Liver (tissue), 3 donors: Measurements from ENCODE around the gene TNK2.
"Not testable (repeated sequence)": the region's sequence is repeated elsewhere in the genome, so short reads cannot be mapped to it uniquely, and the experiment has no call there.

Experiments used
- JUND ChIP-seq, 2 donors: IDR thresholded peaks; 2 replicates each; pipeline ENCODE4 v1.6.1; 2016; ENCODE audit warnings: antibody characterized with exemption in 2 of 2
- RAD21 ChIP-seq, 2 donors: IDR thresholded peaks; 2 replicates each; pipeline ENCODE4 v1.6.1; 2016; ENCODE audit warnings: antibody characterized with exemption in 2 of 2, mild to moderate bottlenecking in 2 of 2
- YY1 ChIP-seq: IDR thresholded peaks from 2 replicates; pipeline ENCODE4 v1.6.1; 2016; ENCODE audit warnings: antibody characterized with exemption, mild to moderate bottlenecking
- TF ChIP-seq, protein P1 (sequence below): IDR thresholded peaks from 2 replicates; pipeline ENCODE4 v1.6.1; 2016; ENCODE audit warnings: antibody characterized with exemption
- TF ChIP-seq, protein P2 (sequence below): fragments of 150-350 bp; IDR thresholded peaks from 2 replicates; pipeline ENCODE4 v1.5.1; 2017; ENCODE audit warnings: improper control_type of control experiment, low read depth, low read length; ENCODE audit not compliant: missing input control
- donor health status: healthy.
- donor health status: healthy.

DNA sequence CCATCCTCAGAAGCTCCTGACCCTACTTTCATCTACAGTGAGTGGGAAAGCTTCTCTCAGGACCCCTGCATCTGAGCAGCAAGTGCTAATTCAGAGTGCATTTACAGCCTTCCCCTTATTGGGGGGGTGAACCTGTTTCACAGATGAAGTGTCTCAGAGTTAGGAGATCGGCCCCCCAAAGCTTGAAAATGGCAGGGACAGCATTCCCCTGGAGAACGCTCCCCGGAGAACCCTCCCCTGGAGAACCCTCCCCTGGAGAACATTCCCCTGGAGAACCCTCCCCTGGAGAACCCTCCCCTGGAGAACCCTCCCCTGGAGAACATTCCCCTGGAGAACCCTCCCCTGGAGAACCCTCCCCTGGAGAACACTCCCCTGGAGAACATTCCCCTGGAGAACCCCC is 36.7 kb downstream of the TNK2 start:
- TF ChIP-seq YY1; RAD21 (IDR thresholded peaks at IDR 0.05); JUND (IDR thresholded peaks at IDR 0.05): not testable (repeated sequence)
- TF ChIP-seq, protein P1, sequence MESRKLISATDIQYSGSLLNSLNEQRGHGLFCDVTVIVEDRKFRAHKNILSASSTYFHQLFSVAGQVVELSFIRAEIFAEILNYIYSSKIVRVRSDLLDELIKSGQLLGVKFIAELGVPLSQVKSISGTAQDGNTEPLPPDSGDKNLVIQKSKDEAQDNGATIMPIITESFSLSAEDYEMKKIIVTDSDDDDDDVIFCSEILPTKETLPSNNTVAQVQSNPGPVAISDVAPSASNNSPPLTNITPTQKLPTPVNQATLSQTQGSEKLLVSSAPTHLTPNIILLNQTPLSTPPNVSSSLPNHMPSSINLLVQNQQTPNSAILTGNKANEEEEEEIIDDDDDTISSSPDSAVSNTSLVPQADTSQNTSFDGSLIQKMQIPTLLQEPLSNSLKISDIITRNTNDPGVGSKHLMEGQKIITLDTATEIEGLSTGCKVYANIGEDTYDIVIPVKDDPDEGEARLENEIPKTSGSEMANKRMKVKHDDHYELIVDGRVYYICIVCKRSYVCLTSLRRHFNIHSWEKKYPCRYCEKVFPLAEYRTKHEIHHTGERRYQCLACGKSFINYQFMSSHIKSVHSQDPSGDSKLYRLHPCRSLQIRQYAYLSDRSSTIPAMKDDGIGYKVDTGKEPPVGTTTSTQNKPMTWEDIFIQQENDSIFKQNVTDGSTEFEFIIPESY = not testable (repeated sequence)
- TF ChIP-seq, protein P2, sequence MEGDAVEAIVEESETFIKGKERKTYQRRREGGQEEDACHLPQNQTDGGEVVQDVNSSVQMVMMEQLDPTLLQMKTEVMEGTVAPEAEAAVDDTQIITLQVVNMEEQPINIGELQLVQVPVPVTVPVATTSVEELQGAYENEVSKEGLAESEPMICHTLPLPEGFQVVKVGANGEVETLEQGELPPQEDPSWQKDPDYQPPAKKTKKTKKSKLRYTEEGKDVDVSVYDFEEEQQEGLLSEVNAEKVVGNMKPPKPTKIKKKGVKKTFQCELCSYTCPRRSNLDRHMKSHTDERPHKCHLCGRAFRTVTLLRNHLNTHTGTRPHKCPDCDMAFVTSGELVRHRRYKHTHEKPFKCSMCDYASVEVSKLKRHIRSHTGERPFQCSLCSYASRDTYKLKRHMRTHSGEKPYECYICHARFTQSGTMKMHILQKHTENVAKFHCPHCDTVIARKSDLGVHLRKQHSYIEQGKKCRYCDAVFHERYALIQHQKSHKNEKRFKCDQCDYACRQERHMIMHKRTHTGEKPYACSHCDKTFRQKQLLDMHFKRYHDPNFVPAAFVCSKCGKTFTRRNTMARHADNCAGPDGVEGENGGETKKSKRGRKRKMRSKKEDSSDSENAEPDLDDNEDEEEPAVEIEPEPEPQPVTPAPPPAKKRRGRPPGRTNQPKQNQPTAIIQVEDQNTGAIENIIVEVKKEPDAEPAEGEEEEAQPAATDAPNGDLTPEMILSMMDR = not testable (repeated sequence)
